ENCODE data around the gene ENPEP.
"Not testable (repeated sequence)": the region's sequence is repeated elsewhere in the genome, so short reads cannot be mapped to it uniquely, and the experiment has no call there.

DNA sequence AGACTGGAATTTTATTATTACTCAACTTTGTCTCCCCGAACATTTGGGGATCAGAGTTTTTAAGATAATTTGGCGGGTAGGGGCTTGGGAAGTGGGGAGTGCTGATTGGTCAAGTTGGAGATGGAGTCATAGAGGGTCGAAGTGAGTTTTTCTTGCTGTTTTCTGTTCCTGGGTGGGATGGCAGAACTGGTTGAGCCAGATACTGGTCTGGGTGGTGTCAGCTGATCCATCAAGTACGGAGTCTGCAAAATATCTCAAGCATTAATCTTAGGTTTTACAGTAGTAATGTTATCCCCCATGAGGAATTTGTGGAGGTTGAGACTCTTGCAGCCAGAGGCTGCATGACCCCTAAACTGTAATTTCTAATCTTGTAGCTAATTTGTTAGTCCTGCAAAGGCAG is 10.9 kb downstream of the ENPEP start:
- TF ChIP-seq CTCF (IDR thresholded peaks at IDR 0.05; ENCODE audit: poor library complexity); EZH2 (IDR thresholded peaks at IDR 0.05; ENCODE audit: borderline replicate concordance); EZH2phosphoT487 (IDR thresholded peaks at IDR 0.05; ENCODE audit: low read depth, severe bottlenecking, unreplicated experiment): not testable (repeated sequence)

Data from hepatocyte (in vitro differentiated cells).